HuH-7 (cell line): Measurements from ENCODE around the gene NDFIP2.

Source experiments
- DNase-seq: peaks from one replicate; pipeline ENCODE4 v3.0.0; 2011; ENCODE audit warnings: low spot score

The NDFIP2 gene

GRCh38 chr13:79459906-79460305 is 21.0 kb upstream of the NDFIP2 start:
- DNase-seq = no peak

DNA sequence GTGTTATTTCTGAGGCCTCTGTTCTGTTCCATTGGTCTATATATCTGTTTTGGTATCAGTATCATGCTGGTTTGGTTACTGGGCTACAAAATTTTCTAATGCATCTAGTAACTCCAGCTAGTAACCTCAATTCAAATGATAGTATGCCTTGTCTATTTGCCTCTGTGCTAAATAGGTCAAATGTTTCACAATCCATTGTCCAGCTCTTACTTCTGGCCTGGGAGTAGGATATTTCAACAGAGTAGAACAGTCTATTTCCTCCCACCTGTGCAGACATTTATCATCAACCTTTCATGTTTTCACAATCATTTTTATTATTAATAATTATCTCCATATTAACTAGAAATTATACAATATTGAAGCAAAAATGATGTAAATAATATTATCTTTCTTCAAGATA is 18.1 kb upstream of the NDFIP2 start:
- DNase-seq = no peak

DNA sequence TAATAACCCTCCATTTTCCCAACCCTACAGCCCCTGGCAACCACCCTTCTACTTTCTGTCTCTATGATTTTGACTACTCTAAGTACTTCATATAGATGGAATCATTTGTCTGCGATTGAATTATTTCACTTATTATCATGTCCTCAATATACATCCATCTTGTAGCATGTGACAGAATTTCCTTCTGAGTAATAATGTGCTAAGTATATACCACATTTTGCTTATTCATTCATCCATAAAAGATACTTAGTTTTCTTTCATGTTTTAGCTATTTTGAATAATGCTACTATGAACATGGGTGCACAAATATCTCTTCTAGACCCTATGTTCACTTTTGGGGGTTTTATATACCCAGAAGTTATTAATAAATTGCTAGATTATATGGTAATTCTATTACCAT is 17.4 kb upstream of the NDFIP2 start:
- no peak for DNase-seq

GRCh38 chr13:79466872-79467271 is 14.1 kb upstream of the NDFIP2 start:
- DNase-seq = no peak

GRCh38 chr13:79468402-79468801 is 12.6 kb upstream of the NDFIP2 start:
- no peak for DNase-seq

- DNase-seq = no peak
Measured at GRCh38 chr13:79468819-79469218, 12.1 kb upstream of the NDFIP2 start.

DNA sequence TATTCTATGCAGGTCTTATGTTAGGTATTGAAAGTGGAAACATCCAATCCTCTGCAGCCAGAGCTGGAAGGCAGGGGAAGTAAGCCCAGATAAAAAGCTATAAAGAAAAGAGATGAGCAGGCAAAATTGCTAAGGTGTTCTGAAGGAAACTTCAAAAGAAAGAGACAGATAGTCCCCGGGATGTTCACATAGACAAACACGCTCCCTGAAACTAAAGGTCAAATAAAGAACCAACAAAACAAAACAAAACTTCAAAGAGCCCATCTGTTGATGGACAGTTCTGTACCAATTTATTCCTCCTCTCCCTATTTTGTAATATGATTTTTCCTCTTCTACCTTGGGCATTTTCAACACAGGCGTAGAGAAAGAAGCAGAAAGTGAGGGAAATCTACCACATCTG is 11.3 kb upstream of the NDFIP2 start:
- DNase-seq = no peak

DNA sequence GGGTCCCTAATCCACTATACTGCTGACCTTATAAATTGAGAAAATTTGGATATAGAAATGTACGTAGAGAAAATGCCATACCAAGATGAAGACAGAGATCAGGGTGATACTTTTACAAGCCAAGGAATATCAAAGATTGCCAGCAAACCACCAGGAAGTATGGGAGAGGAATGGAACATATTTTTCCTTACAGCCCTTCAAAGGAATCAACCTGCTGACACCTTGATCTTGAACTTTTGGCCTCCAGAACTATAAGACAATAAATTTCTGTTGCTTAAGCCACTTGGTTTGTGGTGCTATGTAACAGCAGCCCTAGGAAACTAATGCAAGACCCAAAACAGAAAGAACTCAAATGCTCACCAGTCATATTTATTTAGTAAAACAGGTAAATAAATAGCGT is 10.3 kb upstream of the NDFIP2 start:
- DNase-seq = no peak

DNA sequence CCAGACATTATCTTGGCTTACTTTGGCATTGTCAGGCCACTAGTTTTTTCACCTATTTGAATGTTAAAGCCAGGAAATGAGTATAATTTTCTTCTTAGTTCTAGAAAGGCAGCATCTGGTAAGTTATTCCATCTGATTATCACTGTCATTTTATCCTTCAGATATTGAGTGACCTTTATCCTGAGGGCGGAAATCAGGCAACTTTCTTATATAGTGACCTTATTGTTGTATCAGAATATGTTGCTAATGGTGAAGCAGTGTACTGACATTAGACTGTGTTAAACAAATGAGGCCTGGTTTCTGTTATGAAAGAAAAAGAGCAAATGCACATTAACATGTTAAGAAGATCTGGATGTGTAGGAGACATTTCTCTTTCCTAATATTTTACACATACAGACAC is 5.4 kb upstream of the NDFIP2 start:
- DNase-seq = no peak

DNA sequence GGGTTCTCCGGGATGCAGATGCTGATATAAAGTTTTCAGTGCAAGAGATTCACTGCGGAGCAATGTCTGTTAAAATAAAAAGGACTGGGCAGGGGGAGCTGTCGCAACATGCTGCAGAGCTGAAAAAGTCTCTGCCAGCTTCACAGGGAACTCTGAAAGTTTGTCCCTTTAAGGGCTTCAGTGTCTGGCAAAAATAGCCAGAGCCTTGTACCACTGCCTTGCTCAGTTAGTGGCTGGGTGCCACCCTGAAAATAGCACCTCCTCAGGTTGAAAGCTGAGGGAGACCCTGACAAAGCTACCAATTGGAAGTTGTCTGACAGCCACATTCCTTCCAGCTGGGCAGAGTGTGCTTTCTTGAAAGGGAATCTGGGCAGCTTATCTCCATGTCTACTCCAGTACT is 3.0 kb upstream of the NDFIP2 start:
- no peak for DNase-seq

DNA sequence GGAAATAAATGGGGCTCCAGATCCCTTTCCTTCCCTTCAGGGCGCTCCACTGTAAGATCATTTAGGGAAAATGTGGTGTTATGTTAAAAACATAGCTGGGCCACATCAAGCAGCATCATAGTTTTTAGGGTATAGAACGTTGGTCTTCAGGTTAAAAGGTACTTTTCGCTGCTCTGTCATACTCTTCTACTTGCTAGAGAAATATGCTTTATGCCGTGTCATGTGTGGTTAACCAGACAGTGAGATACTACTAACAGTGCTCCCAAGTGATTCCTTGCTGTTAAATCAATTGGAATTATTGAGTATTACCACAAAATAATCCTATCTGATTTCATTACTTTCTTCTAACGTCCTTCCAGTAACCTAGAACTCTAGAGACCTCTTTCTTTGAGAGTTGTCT is 1.1 kb upstream of the NDFIP2 start:
- DNase-seq = no peak

- DNase-seq = peak; percentile 1
Measured at GRCh38 chr13:79481685-79482052, 714 bp downstream of the NDFIP2 start.

GRCh38 chr13:79482281-79482970 is 1.5 kb downstream of the NDFIP2 start:
- DNase-seq = no peak

GRCh38 chr13:79483086-79483706 is 2.2 kb downstream of the NDFIP2 start:
- no peak for DNase-seq

GRCh38 chr13:79485014-79485811 is 4.3 kb downstream of the NDFIP2 start:
- DNase-seq = peak; percentile 12

- DNase-seq = no peak
Measured at GRCh38 chr13:79486433-79487188, 5.7 kb downstream of the NDFIP2 start.

GRCh38 chr13:79490326-79490725 is 9.4 kb downstream of the NDFIP2 start:
- no peak for DNase-seq

- DNase-seq = no peak
Measured at GRCh38 chr13:79490824-79491223, 9.9 kb downstream of the NDFIP2 start.

- DNase-seq = no peak
Measured at GRCh38 chr13:79491715-79492114, 10.8 kb downstream of the NDFIP2 start.

DNA sequence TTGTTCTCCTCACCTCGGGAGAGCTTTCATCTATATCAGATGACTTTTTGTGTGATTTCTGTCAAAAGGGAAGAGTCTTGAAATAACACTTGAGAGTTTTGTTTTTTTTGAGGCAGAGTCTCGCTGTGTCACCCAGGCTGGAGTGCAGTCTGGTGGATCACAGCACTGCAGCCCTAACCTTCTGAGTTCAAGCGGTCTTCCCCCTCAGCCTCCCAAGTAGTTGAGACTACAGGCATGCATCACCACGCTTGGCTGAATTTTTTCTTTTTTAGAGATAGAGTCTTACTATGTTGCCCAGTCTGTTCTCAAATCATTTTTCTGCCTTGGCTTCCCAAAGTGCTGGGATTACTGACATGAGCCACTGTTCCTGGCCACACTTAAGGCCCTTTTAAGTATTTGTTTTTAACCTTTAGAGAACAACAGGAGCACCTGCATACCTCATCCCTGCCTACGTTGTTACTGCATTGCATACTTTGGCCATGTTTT is 11.4 kb downstream of the NDFIP2 start:
- DNase-seq = no peak

GRCh38 chr13:79492918-79493594 is 12.1 kb downstream of the NDFIP2 start:
- no peak for DNase-seq

DNA sequence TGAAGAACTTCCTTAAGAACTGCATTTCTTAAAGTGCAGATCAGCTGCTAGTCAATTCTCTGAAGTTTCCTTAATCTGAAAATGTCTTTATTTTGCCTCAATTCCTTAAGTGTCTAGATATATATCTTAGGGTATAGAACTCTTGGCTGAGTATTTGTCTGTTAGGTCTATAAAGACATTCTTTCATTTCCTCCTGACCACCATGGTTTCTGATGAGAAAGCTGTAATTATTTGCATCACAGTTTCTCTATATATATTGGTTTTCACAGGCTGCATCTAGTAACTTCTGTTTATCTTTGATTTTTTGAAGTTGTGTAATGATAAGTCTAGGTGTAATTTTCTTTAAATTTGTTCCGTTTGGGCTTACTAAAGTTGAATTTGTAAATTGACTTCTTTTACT is 15.2 kb downstream of the NDFIP2 start:
- no peak for DNase-seq
